ENCODE results near the gene COX6A2. TPM values are rescaled to one million over a fixed set of nuclear protein-coding genes. Genes with fewer than 3 reads are reported as not detected.

Gene COX6A2
- total and polyA plus RNA-seq, 2 experiments from 2014 or later: 1.7 TPM; not detected in 1

GRCh38 chr16:31471241-31471874, 43.2 kb upstream of the COX6A2 start:
- Histone ChIP-seq H3K79me2 (no peaks in the 10 kb centered on the region), H3K4me2 (peak overlapping the region; percentile 97), H3K9me3 (ENCODE audit: low read depth) (no peaks in the 10 kb centered on the region), H3K36me3 (replicated peaks; ENCODE audit: insufficient read depth, low read depth) (no peaks in the 10 kb centered on the region), H3K27me3 (no peaks in the 10 kb centered on the region), H3K9me2 (replicated peaks; ENCODE audit: insufficient read depth) (no peaks in the 10 kb centered on the region), H3K4me3 (peak overlapping the region; percentile 83), H3K4me1 (ENCODE audit: insufficient read depth) (peaks cover 16% of the 10 kb centered on the region), H2AFZ (peak overlapping the region; percentile 92), H4K20me1 (ENCODE audit: insufficient read depth, poor library complexity, severe bottlenecking) (no peaks in the 10 kb centered on the region), H3K27ac (peak overlapping the region; percentile 95)
- WGBS (ENCODE audit: low lambda C conversion rate, missing lambda C conversion rate): 48% methylated on average over 15 of the region's 15 CpGs
- peak; percentile 9 for DNase-seq (ENCODE audit: low spot score)
- TF ChIP-seq CTCF (IDR thresholded peaks at IDR 0.05; ENCODE audit: poor library complexity) (no peak), EZH2phosphoT487 (IDR thresholded peaks at IDR 0.05; ENCODE audit: low read depth, severe bottlenecking, unreplicated experiment) (no peak), EZH2 (IDR thresholded peaks at IDR 0.05; ENCODE audit: borderline replicate concordance) (no peak)

DNA sequence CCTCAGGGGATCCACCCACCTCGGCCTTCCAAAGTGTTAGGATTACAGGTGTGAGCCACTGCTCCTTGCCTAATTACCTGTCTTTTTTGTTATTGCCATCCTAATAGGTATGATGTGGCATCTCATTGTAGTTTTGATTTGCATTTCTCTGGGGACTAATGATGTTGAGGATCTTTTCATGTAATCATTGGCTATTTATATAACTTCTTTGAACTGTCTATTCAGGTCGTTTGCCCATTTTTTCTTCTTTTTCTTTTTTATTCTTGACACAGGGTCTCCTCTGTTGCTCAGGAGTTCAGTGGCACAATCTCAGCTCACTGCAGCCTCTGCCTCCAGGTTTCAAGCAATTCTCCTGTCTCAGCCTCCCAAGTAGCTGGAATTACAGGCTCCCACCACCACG, 42.5 kb upstream of the COX6A2 start:
- Histone ChIP-seq H3K4me2 (peak overlapping the region; percentile 97), H3K27me3 (no peaks in the 10 kb centered on the region), H3K9me3 (ENCODE audit: low read depth) (no peaks in the 10 kb centered on the region), H2AFZ (no peak overlapping the region), H4K20me1 (ENCODE audit: insufficient read depth, poor library complexity, severe bottlenecking) (no peaks in the 10 kb centered on the region), H3K27ac (peak overlapping the region; percentile 95), H3K9me2 (replicated peaks; ENCODE audit: insufficient read depth) (no peaks in the 10 kb centered on the region), H3K4me1 (ENCODE audit: insufficient read depth) (peaks cover 10% of the 10 kb centered on the region), H3K79me2 (no peaks in the 10 kb centered on the region), H3K4me3 (no peak overlapping the region), H3K36me3 (replicated peaks; ENCODE audit: insufficient read depth, low read depth) (no peaks in the 10 kb centered on the region)
- 86% methylated on average over 3 of the region's 3 CpGs for WGBS (ENCODE audit: low lambda C conversion rate, missing lambda C conversion rate)
- TF ChIP-seq EZH2phosphoT487 (IDR thresholded peaks at IDR 0.05; ENCODE audit: low read depth, severe bottlenecking, unreplicated experiment) (no peak), CTCF (IDR thresholded peaks at IDR 0.05; ENCODE audit: poor library complexity) (no peak), EZH2 (IDR thresholded peaks at IDR 0.05; ENCODE audit: borderline replicate concordance) (no peak)
- DNase-seq (ENCODE audit: low spot score): no peak

DNA sequence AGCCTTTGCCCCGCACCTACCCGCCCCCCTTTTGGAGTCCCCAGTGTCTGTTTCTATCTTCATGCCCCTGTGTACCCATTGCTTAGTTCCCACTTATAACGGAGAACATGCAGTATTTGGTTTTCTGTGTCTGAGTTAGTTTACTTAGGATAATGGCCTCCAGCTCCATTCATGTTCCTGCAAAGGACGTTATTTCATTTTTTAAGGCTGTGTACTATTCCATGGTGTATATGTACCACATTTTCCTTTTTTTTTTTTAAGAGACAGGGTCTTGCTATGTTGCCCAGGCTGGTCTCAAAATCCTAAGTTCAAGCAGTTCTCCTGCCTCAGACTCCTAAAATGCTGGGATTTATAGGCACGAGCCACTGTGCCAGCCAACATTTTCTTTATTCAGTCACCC, 39.7 kb upstream of the COX6A2 start:
- Histone ChIP-seq H3K27ac (no peak overlapping the region), H2AFZ (no peak overlapping the region), H3K9me3 (ENCODE audit: low read depth) (no peaks in the 10 kb centered on the region), H3K36me3 (replicated peaks; ENCODE audit: insufficient read depth, low read depth) (no peaks in the 10 kb centered on the region), H3K4me2 (no peak overlapping the region), H3K79me2 (no peaks in the 10 kb centered on the region), H3K27me3 (no peaks in the 10 kb centered on the region), H4K20me1 (ENCODE audit: insufficient read depth, poor library complexity, severe bottlenecking) (no peaks in the 10 kb centered on the region), H3K4me3 (no peak overlapping the region), H3K4me1 (ENCODE audit: insufficient read depth) (peaks cover 10% of the 10 kb centered on the region), H3K9me2 (replicated peaks; ENCODE audit: insufficient read depth) (no peaks in the 10 kb centered on the region)
- TF ChIP-seq CTCF (IDR thresholded peaks at IDR 0.05; ENCODE audit: poor library complexity) (no peak), EZH2 (IDR thresholded peaks at IDR 0.05; ENCODE audit: borderline replicate concordance) (no peak), EZH2phosphoT487 (IDR thresholded peaks at IDR 0.05; ENCODE audit: low read depth, severe bottlenecking, unreplicated experiment) (no peak)
- WGBS (ENCODE audit: low lambda C conversion rate, missing lambda C conversion rate): 89% methylated on average over 5 of the region's 5 CpGs
- DNase-seq (ENCODE audit: low spot score): no peak

All from hepatocyte (in vitro differentiated cells).